ENCODE results near the gene NCAM1. TPM values are rescaled to one million over a fixed set of nuclear protein-coding genes. Genes with fewer than 3 reads are reported as not detected.

NCAM1 gene
- total RNA-seq, 1 experiment from 2014 or later = not detected

- CTCF ChIA-PET = no interaction called here
- intact Hi-C loops (cut with micrococcal nuclease) = no loop called here
- ATAC-seq (no peak), DNase-seq (no peak)
- H3K9ac ChIP-seq (ENCODE audit: low read length) = no peak overlapping the region
- no peaks in the 10 kb centered on the region for H3F3A ChIP-seq (ENCODE audit: low read length, unreplicated experiment)
- no peaks in the 10 kb centered on the region for H3K4me1 ChIP-seq (ENCODE audit: insufficient read depth, low read length)
- H3K9me3 ChIP-seq (ENCODE audit: low read length) = no peaks in the 10 kb centered on the region
- POLR2A ChIA-PET (ENCODE audit: unreplicated experiment) = no interaction called here
- H2AFZ ChIP-seq (ENCODE audit: low read length) = no peak overlapping the region
- H3K9me2 ChIP-seq (replicated peaks; ENCODE audit: low read length) = no peaks in the 10 kb centered on the region
- H3K4me2 ChIP-seq (ENCODE audit: low read length) = no peak overlapping the region
- peaks cover 17% of the 10 kb centered on the region; the same call in 1 of the 2 replicates for H3K27me3 ChIP-seq (ENCODE audit: low read length)
- no peak overlapping the region for H3K4me3 ChIP-seq (ENCODE audit: low read length)
- BruUV-seq (replicated peaks) = no TSS peak
- no peaks in the 10 kb centered on the region for H4K20me1 ChIP-seq (ENCODE audit: low read length)
- no peak overlapping the region for H3K27ac ChIP-seq (ENCODE audit: low read length)
- no peaks in the 10 kb centered on the region for H3K79me2 ChIP-seq (ENCODE audit: low read length)
- TF ChIP-seq CTCF (conservative IDR thresholded peaks at IDR 0.05; ENCODE audit: low read depth, low read length) (no peak), EZH2phosphoT487 (IDR thresholded peaks at IDR 0.05; ENCODE audit: borderline replicate concordance, low read length) (no peak), EZH2 (IDR thresholded peaks at IDR 0.05; ENCODE audit: low read length, unreplicated experiment) (no peak)
- H3K36me3 ChIP-seq (ENCODE audit: low read depth, low read length) = no peaks in the 10 kb centered on the region
Measured at GRCh38 chr11:113263458-113264259, 302.4 kb downstream of the NCAM1 start.

GRCh38 chr11:113265362-113265761 is 304.1 kb downstream of the NCAM1 start:
- no peaks in the 10 kb centered on the region for H3K9me2 ChIP-seq (replicated peaks; ENCODE audit: low read length)
- no peaks in the 10 kb centered on the region for H3F3A ChIP-seq (ENCODE audit: low read length, unreplicated experiment)
- no peaks in the 10 kb centered on the region for H4K20me1 ChIP-seq (ENCODE audit: low read length)
- TF ChIP-seq EZH2phosphoT487 (IDR thresholded peaks at IDR 0.05; ENCODE audit: borderline replicate concordance, low read length) (no peak), CTCF (conservative IDR thresholded peaks at IDR 0.05; ENCODE audit: low read depth, low read length) (no peak), EZH2 (IDR thresholded peaks at IDR 0.05; ENCODE audit: low read length, unreplicated experiment) (no peak)
- no TSS peak for BruUV-seq (replicated peaks)
- POLR2A ChIA-PET (ENCODE audit: unreplicated experiment) = no interaction called here
- intact Hi-C loops (cut with micrococcal nuclease) = no loop called here
- no peaks in the 10 kb centered on the region for H3K36me3 ChIP-seq (ENCODE audit: low read depth, low read length)
- H3K4me1 ChIP-seq (ENCODE audit: insufficient read depth, low read length) = no peaks in the 10 kb centered on the region
- no peak overlapping the region for H3K4me2 ChIP-seq (ENCODE audit: low read length)
- H3K9me3 ChIP-seq (ENCODE audit: low read length) = no peaks in the 10 kb centered on the region
- no peak overlapping the region for H2AFZ ChIP-seq (ENCODE audit: low read length)
- CTCF ChIA-PET = no interaction called here
- H3K4me3 ChIP-seq (ENCODE audit: low read length) = no peak overlapping the region
- ATAC-seq (no peak), DNase-seq (no peak)
- H3K79me2 ChIP-seq (ENCODE audit: low read length) = no peaks in the 10 kb centered on the region
- peaks cover 21% of the 10 kb centered on the region; the same call in 1 of the 2 replicates for H3K27me3 ChIP-seq (ENCODE audit: low read length)
- H3K27ac ChIP-seq (ENCODE audit: low read length) = no peak overlapping the region
- no peak overlapping the region for H3K9ac ChIP-seq (ENCODE audit: low read length)

GRCh38 chr11:113267493-113267892 is 306.3 kb downstream of the NCAM1 start:
- H3K27ac ChIP-seq (ENCODE audit: low read length) = no peak overlapping the region
- intact Hi-C loops (cut with micrococcal nuclease) = no loop called here
- no peaks in the 10 kb centered on the region for H3K36me3 ChIP-seq (ENCODE audit: low read depth, low read length)
- TF ChIP-seq EZH2 (IDR thresholded peaks at IDR 0.05; ENCODE audit: low read length, unreplicated experiment) (no peak), CTCF (conservative IDR thresholded peaks at IDR 0.05; ENCODE audit: low read depth, low read length) (no peak), EZH2phosphoT487 (IDR thresholded peaks at IDR 0.05; ENCODE audit: borderline replicate concordance, low read length) (no peak)
- H3F3A ChIP-seq (ENCODE audit: low read length, unreplicated experiment) = no peaks in the 10 kb centered on the region
- CTCF ChIA-PET = no interaction called here
- H3K9me3 ChIP-seq (ENCODE audit: low read length) = no peaks in the 10 kb centered on the region
- H3K9me2 ChIP-seq (replicated peaks; ENCODE audit: low read length) = no peaks in the 10 kb centered on the region
- ATAC-seq = no peak
- no peak overlapping the region for H3K9ac ChIP-seq (ENCODE audit: low read length)
- POLR2A ChIA-PET (ENCODE audit: unreplicated experiment) = no interaction called here
- no peak overlapping the region for H3K4me2 ChIP-seq (ENCODE audit: low read length)
- H3K4me1 ChIP-seq (ENCODE audit: insufficient read depth, low read length) = no peaks in the 10 kb centered on the region
- H2AFZ ChIP-seq (ENCODE audit: low read length) = no peak overlapping the region
- DNase-seq = no peak
- no peak overlapping the region for H3K4me3 ChIP-seq (ENCODE audit: low read length)
- H3K79me2 ChIP-seq (ENCODE audit: low read length) = no peaks in the 10 kb centered on the region
- no TSS peak for BruUV-seq (replicated peaks)
- H3K27me3 ChIP-seq (ENCODE audit: low read length) = peaks cover 21% of the 10 kb centered on the region; the same call in 1 of the 2 replicates
- H4K20me1 ChIP-seq (ENCODE audit: low read length) = no peaks in the 10 kb centered on the region

Data from PC-3 (cell line).